Measurements from ENCODE around the gene SHF. TPM values are rescaled to one million over a fixed set of nuclear protein-coding genes. Genes with fewer than 3 reads are reported as not detected.

The SHF gene
- total and polyA plus RNA-seq, 2 donors (not counting 3 experiments of a cell fraction or from before 2014, with no cell fraction given) = 2.8 to 5.2 TPM

GRCh38 chr15:45139770-45140169, 48.0 kb downstream of the SHF start:
- Histone ChIP-seq H3K27ac (ENCODE audit: insufficient read depth, low read depth, low read length) (no peak overlapping the region), H3K9me1 (replicated peaks; ENCODE audit: control insufficient read depth, extremely low read depth, insufficient read depth, low read length) (no peaks in the 10 kb centered on the region), H2AFZ (ENCODE audit: low read depth, low read length) (no peak overlapping the region), H3K9ac (replicated peaks; ENCODE audit: extremely low read depth, insufficient read depth, low read length) (no peak overlapping the region), H3K4me1 (ENCODE audit: control insufficient read depth, extremely low read depth, insufficient read depth, low read length) (no peaks in the 10 kb centered on the region), H3K27me3 (ENCODE audit: control insufficient read depth in 2 of 2, insufficient read depth in 2 of 2, low read length in 2 of 2) (peaks cover 15 to 17% of the 10 kb centered on the region in 2 experiments), H3K4me3 (replicated peaks in 1 of 3; ENCODE audit: insufficient read depth in 1 of 3, low read depth in 1 of 3, low read length in 3 of 3) (no peak overlapping the region), H3K9me3 (replicated peaks; ENCODE audit: control insufficient read depth, insufficient read depth, low read length) (no peaks in the 10 kb centered on the region), H3K4me2 (ENCODE audit: insufficient read depth, low read length) (no peak overlapping the region), H3K79me2 (ENCODE audit: control insufficient read depth, insufficient read depth, low read length) (no peaks in the 10 kb centered on the region), H4K20me1 (replicated peaks; ENCODE audit: control insufficient read depth, extremely low read depth, insufficient read depth, low read length) (no peaks in the 10 kb centered on the region), H3K36me3 (ENCODE audit: control insufficient read depth in 2 of 2, extremely low read depth in 1 of 2, insufficient read depth in 2 of 2, low read length in 2 of 2) (no peaks in the 10 kb centered on the region)
- DNase-seq (ENCODE audit: low read depth, low spot score) (no peak), FAIRE-seq (no peak)
- TF ChIP-seq MYC (IDR thresholded peaks at IDR 0.05; ENCODE audit: low read depth, low read length) = no peak
- TF ChIP-seq CTCF (IDR thresholded peaks at IDR 0.05; ENCODE audit: extremely low read depth in 1 of 2, insufficient read depth in 1 of 2, low read depth in 1 of 2, low read length in 2 of 2) = no peak
- TF ChIP-seq GATA2 (IDR thresholded peaks at IDR 0.05; ENCODE audit: insufficient read depth, insufficient read length, low read depth, low read length) = no peak
- TF ChIP-seq FOS (IDR thresholded peaks at IDR 0.05; ENCODE audit: borderline replicate concordance, insufficient read depth, low read length) = no peak
- no peak for TF ChIP-seq MAX (IDR thresholded peaks at IDR 0.05; ENCODE audit: insufficient read depth, insufficient read length)
- intact Hi-C loops (cut with micrococcal nuclease) (no loop called here), dilution Hi-C loops (cut with MboI; ENCODE audit: extremely low pct_ligation_motif_present, low sequenced_read_pairs) (no loop called here)
- no TSS peak for BruUV-seq (replicated peaks)
- ChIA-PET CTCF (interaction anchor here (1.1 to 1.6 kb wide), 2 partner anchors 9 to 13 kb away, joined by 3 to 8 read pairs; no protein-coding TSS in a partner anchor), POLR2A (no interaction called here)

All from endothelial cell of umbilical vein (primary cell).